GM12865 (cell line): ENCODE measurements around the gene NAP1L1.

Experiments used
- DNase-seq: peaks from one replicate; pipeline ENCODE4 v3.0.0; 2010; ENCODE audit warnings: low read depth
- H3K4me3 ChIP-seq: 2 replicates; pipeline ENCODE4 v1.5.1; 2011; ENCODE audit warnings: mild to moderate bottlenecking, low read depth, low read length, control low read depth
- CTCF ChIP-seq: IDR thresholded peaks from 2 replicates; pipeline ENCODE4 v1.5.1; 2011; ENCODE audit warnings: low read length, control low read depth, low read depth, inconsistent platforms; ENCODE audit not compliant: insufficient read depth; ENCODE audit errors: missing control alignments

The NAP1L1 gene

GRCh38 chr12:76041406-76041805, 43.1 kb downstream of the NAP1L1 start:
- no peak overlapping the region for H3K4me3 ChIP-seq
- DNase-seq, result no peak
- TF ChIP-seq CTCF, result no peak

GRCh38 chr12:76040461-76040860, 44.0 kb downstream of the NAP1L1 start:
- no peak overlapping the region for H3K4me3 ChIP-seq
- TF ChIP-seq CTCF, result no peak
- DNase-seq, result no peak

GRCh38 chr12:76038176-76038575, 46.3 kb downstream of the NAP1L1 start:
- DNase-seq, result no peak
- H3K4me3 ChIP-seq, result no peak overlapping the region
- no peak for TF ChIP-seq CTCF

GRCh38 chr12:76037130-76038103, 47.1 kb downstream of the NAP1L1 start:
- peak; percentile 82 for DNase-seq
- no peak overlapping the region for H3K4me3 ChIP-seq
- TF ChIP-seq CTCF, result peak; percentile 78

- H3K4me3 ChIP-seq, result no peak overlapping the region
- DNase-seq, result no peak
- TF ChIP-seq CTCF, result no peak
Observed at GRCh38 chr12:76035045-76035444, 49.4 kb downstream of the NAP1L1 start.

GRCh38 chr12:76033081-76034011, 51.1 kb downstream of the NAP1L1 start:
- DNase-seq, result no peak
- H3K4me3 ChIP-seq, result peak overlapping the region; percentile 75
- TF ChIP-seq CTCF, result no peak
